ENCODE measurements around the gene PTTG1IP. TPM values are rescaled to one million over a fixed set of nuclear protein-coding genes. Genes with fewer than 3 reads are reported as not detected.

Gene PTTG1IP
- total RNA-seq, 1 experiment from 2014 or later, result 330 TPM

DNA sequence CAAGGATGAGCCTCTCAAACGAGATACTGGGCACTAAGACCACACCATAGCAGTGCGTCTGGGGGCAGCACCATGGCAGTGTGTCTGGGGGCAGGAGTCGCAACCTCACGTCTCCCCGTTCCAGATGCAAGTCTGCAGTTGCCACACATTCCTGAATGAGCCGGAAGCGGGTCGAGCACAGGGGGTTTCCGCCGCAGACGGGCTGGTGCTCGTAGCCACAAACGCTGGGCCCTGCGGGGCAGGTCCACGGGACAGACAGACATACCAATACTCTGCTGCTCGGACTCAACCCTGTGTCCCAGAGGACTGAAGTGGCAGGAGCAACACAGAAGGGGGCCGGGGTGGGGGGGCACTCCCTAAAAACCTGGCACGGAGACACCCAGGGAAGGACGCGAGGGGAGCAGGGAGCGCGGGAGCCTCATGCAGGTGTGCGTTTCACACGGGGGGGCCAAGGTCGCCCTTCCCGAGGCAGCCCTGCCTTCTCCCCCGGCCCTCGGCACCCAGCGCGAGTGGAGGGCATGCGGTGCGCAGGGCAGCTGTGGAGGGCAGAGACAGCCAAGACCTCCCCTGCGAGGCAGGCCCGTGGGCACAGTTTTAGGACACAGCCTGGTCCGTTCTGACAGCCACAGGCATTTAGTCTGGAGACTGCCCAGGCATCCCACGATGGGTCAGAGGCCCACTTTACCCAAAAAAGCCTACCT lies 24.5 kb downstream of the PTTG1IP start:
- Histone ChIP-seq H3K36me3 (ENCODE audit: low read depth, low read length) (peaks cover 32% of the 10 kb centered on the region), H3K4me3 (ENCODE audit: low read length) (no peak overlapping the region), H3F3A (ENCODE audit: low read length, unreplicated experiment) (no peaks in the 10 kb centered on the region), H3K79me2 (ENCODE audit: low read length) (peaks cover 15% of the 10 kb centered on the region), H4K20me1 (ENCODE audit: low read length) (0 out of 2 replicates have a peak, but pooled peaks cover 6% of the 10 kb centered on the region), H3K9ac (ENCODE audit: low read length) (no peak overlapping the region), H3K9me2 (replicated peaks; ENCODE audit: low read length) (no peaks in the 10 kb centered on the region), H3K4me2 (ENCODE audit: low read length) (no peak overlapping the region), H3K9me3 (ENCODE audit: low read length) (no peaks in the 10 kb centered on the region), H3K27ac (ENCODE audit: low read length) (no peak overlapping the region), H2AFZ (ENCODE audit: low read length) (no peak overlapping the region), H3K27me3 (ENCODE audit: low read length) (no peaks in the 10 kb centered on the region), H3K4me1 (ENCODE audit: insufficient read depth, low read length) (peaks cover 11% of the 10 kb centered on the region)
- no peak for ATAC-seq
- CTCF ChIA-PET, result no interaction called here
- POLR2A ChIA-PET (ENCODE audit: unreplicated experiment), result no interaction called here
- no TSS peak for BruUV-seq (replicated peaks)
- TF ChIP-seq, protein P1, sequence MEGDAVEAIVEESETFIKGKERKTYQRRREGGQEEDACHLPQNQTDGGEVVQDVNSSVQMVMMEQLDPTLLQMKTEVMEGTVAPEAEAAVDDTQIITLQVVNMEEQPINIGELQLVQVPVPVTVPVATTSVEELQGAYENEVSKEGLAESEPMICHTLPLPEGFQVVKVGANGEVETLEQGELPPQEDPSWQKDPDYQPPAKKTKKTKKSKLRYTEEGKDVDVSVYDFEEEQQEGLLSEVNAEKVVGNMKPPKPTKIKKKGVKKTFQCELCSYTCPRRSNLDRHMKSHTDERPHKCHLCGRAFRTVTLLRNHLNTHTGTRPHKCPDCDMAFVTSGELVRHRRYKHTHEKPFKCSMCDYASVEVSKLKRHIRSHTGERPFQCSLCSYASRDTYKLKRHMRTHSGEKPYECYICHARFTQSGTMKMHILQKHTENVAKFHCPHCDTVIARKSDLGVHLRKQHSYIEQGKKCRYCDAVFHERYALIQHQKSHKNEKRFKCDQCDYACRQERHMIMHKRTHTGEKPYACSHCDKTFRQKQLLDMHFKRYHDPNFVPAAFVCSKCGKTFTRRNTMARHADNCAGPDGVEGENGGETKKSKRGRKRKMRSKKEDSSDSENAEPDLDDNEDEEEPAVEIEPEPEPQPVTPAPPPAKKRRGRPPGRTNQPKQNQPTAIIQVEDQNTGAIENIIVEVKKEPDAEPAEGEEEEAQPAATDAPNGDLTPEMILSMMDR (conservative IDR thresholded peaks at IDR 0.05; ENCODE audit: low read depth, low read length), result no peak
- TF ChIP-seq EZH2phosphoT487 (IDR thresholded peaks at IDR 0.05; ENCODE audit: borderline replicate concordance, low read length) (no peak), EZH2 (IDR thresholded peaks at IDR 0.05; ENCODE audit: low read length, unreplicated experiment) (no peak)
- no peak for DNase-seq
- intact Hi-C loops (cut with micrococcal nuclease), result no loop called here

DNA sequence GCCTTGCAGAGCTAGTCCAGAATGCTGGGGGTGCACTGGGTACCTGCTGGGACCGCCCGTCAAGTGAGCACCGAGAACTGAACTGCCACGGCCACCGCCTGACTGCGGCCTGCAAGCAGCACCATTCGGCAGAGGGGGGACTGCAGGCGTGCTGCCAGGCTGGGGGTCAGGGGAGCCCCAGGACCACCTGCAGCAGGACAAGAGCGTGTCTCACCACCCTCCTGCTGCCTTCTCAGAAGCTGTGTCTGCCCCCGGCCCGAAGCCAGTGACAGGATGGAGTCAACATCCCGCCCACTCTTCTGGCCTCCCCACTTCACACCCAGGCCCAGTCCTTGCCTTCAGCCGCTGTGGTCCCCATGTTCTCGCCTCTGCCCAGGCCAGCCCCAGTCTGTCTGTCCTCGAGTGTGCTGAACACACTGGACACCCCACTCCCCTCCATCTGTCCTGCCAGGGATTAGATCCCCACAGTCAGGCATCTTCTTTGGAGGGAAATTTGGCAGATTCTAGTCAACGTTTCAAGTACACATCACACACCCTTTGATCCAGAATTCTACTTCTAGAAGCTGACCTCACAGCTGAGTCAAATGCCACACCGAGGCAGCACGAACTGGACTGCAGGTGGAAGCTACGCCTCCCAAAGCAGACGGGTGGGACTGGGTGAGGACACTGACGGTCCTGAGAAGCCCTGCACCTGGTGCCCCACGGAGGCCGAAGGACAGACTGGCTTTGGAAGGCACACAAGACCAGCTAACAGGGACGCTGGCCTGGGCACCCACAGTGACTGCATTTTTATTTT lies 26.0 kb downstream of the PTTG1IP start:
- Histone ChIP-seq H3K36me3 (ENCODE audit: low read depth, low read length) (peaks cover 27% of the 10 kb centered on the region), H3K4me2 (ENCODE audit: low read length) (no peak overlapping the region), H3F3A (ENCODE audit: low read length, unreplicated experiment) (no peaks in the 10 kb centered on the region), H2AFZ (ENCODE audit: low read length) (no peak overlapping the region), H3K4me3 (ENCODE audit: low read length) (no peak overlapping the region), H3K27me3 (ENCODE audit: low read length) (no peaks in the 10 kb centered on the region), H3K27ac (ENCODE audit: low read length) (no peak overlapping the region), H4K20me1 (ENCODE audit: low read length) (no peaks in the 10 kb centered on the region), H3K9ac (ENCODE audit: low read length) (no peak overlapping the region), H3K4me1 (ENCODE audit: insufficient read depth, low read length) (peaks cover 11% of the 10 kb centered on the region), H3K9me3 (ENCODE audit: low read length) (no peaks in the 10 kb centered on the region), H3K79me2 (ENCODE audit: low read length) (peaks cover 3% of the 10 kb centered on the region; the same call in 1 of the 2 replicates), H3K9me2 (replicated peaks; ENCODE audit: low read length) (no peaks in the 10 kb centered on the region)
- ATAC-seq, result no peak; the same call in 1 of the 2 replicates
- CTCF ChIA-PET, result no interaction called here
- intact Hi-C loops (cut with micrococcal nuclease), result loop anchor here (2.0 kb wide), 1 partner anchor 47 kb away; the partner anchor contains the start of gene UBE2G2
- POLR2A ChIA-PET (ENCODE audit: unreplicated experiment), result interaction anchor here (0.7 kb wide), 1 partner anchor 136 kb away, joined by 3 read pairs; the partner anchor contains the start of gene TSPEAR
- DNase-seq, result no peak
- TF ChIP-seq EZH2phosphoT487 (IDR thresholded peaks at IDR 0.05; ENCODE audit: borderline replicate concordance, low read length) (no peak), EZH2 (IDR thresholded peaks at IDR 0.05; ENCODE audit: low read length, unreplicated experiment) (no peak)
- TF ChIP-seq, protein P1 (conservative IDR thresholded peaks at IDR 0.05; ENCODE audit: low read depth, low read length), result no peak
- no TSS peak for BruUV-seq (replicated peaks)
